Mesenchymal stem cell (in vitro differentiated cells and primary cell): Measurements from ENCODE around the gene PIPOX.

Source experiments
- DNase-seq: peaks from one replicate; pipeline ENCODE4 v3.0.0-alpha.2; 2013
- H2AFZ ChIP-seq: one replicate; pipeline ENCODE4 v1.6.1; 2013; ENCODE audit warnings: low read depth, mild to moderate bottlenecking, control low read depth, inconsistent platforms, low read length, moderate library complexity
- H2AK5ac ChIP-seq: 2 replicates; pipeline ENCODE4 v1.6.1; 2013; ENCODE audit warnings: low read length, moderate library complexity, mild to moderate bottlenecking, inconsistent platforms; ENCODE audit not compliant: severe bottlenecking
- H2BK120ac ChIP-seq: one replicate; pipeline ENCODE4 v1.6.1; 2013; ENCODE audit warnings: low read depth, mild to moderate bottlenecking, inconsistent platforms, low read length, moderate library complexity
- H2BK12ac ChIP-seq, 2 experiments: one replicate each; pipeline ENCODE4 v1.6.1; 2013; ENCODE audit warnings: inconsistent platforms in 2 of 2, low read length in 2 of 2, mild to moderate bottlenecking in 2 of 2, moderate library complexity in 2 of 2, control low read depth in 1 of 2
- H2BK15ac ChIP-seq: one replicate; pipeline ENCODE4 v1.6.1; 2013; ENCODE audit warnings: mild to moderate bottlenecking, low read depth, inconsistent platforms; ENCODE audit not compliant: poor library complexity, severe bottlenecking
- H2BK5ac ChIP-seq: 2 replicates; pipeline ENCODE4 v1.6.1; 2013; ENCODE audit warnings: low read depth, mild to moderate bottlenecking, low read length, control low read depth, inconsistent platforms; ENCODE audit not compliant: poor library complexity, severe bottlenecking
- H3K14ac ChIP-seq, 2 experiments: one replicate each; pipeline ENCODE4 v1.6.1; 2013; ENCODE audit warnings: inconsistent platforms in 2 of 2, low read length in 2 of 2, control low read depth in 1 of 2, mild to moderate bottlenecking in 1 of 2, moderate library complexity in 1 of 2
- H3K18ac ChIP-seq, 2 experiments: one replicate each; pipeline ENCODE4 v1.6.1; 2013; ENCODE audit warnings: inconsistent platforms in 2 of 2, low read length in 2 of 2, control low read depth in 1 of 2, low read depth in 1 of 2, mild to moderate bottlenecking in 1 of 2
- H3K23ac ChIP-seq, 2 experiments: one replicate each; pipeline ENCODE4 v1.6.1; 2013; ENCODE audit warnings: inconsistent platforms in 2 of 2, low read length in 2 of 2, mild to moderate bottlenecking in 2 of 2, moderate library complexity in 2 of 2, control low read depth in 1 of 2
- H3K27ac ChIP-seq: 2 replicates; pipeline ENCODE4 v1.5.1; 2013; ENCODE audit warnings: mild to moderate bottlenecking, moderate library complexity, low read length, control low read depth, inconsistent platforms; ENCODE audit not compliant: poor library complexity, severe bottlenecking
- H3K27me3 ChIP-seq, 2 experiments: 2 replicates each; pipeline versions ENCODE4 v1.6.1 to v1.7.0; 2013; ENCODE audit warnings: low read length in 2 of 2, mild to moderate bottlenecking in 2 of 2, moderate library complexity in 2 of 2, control low read depth in 1 of 2, inconsistent platforms in 1 of 2; ENCODE audit not compliant: control insufficient read depth in 1 of 2, insufficient read depth in 1 of 2
- H3K36me3 ChIP-seq, 2 experiments: 2 replicates each; pipeline versions ENCODE4 v1.6.1 to v1.7.0; 2013; ENCODE audit warnings: low read length in 2 of 2, control low read depth in 1 of 2, inconsistent platforms in 1 of 2, low read depth in 1 of 2, mild to moderate bottlenecking in 1 of 2; ENCODE audit not compliant: insufficient read depth in 2 of 2, control insufficient read depth in 1 of 2
- H3K4ac ChIP-seq, 2 experiments: one replicate each; pipeline ENCODE4 v1.6.1; 2013; ENCODE audit warnings: inconsistent platforms in 2 of 2, low read length in 2 of 2, mild to moderate bottlenecking in 2 of 2, moderate library complexity in 2 of 2, control low read depth in 1 of 2, low read depth in 1 of 2
- H3K4me1 ChIP-seq: 2 replicates; pipeline ENCODE4 v1.6.1; 2013; ENCODE audit warnings: low read depth, low read length, control low read depth; ENCODE audit not compliant: control insufficient read depth, insufficient read depth
- H3K4me2 ChIP-seq: 2 replicates; pipeline ENCODE4 v1.6.1; 2013; ENCODE audit warnings: low read length, mild to moderate bottlenecking, inconsistent platforms; ENCODE audit not compliant: poor library complexity, severe bottlenecking
- H3K4me3 ChIP-seq, 2 experiments: 2 replicates each; pipeline versions ENCODE4 v1.5.1 to v1.7.0; 2013; ENCODE audit warnings: low read length in 2 of 2, mild to moderate bottlenecking in 2 of 2, control low read depth in 1 of 2, low read depth in 1 of 2; ENCODE audit not compliant: insufficient read depth in 1 of 2
- H3K79me1 ChIP-seq: replicated peaks from 2 replicates; pipeline ENCODE4 v1.6.1; 2013; ENCODE audit warnings: mild to moderate bottlenecking, control low read depth, low read length, inconsistent platforms; ENCODE audit not compliant: poor library complexity, severe bottlenecking
- H3K9ac ChIP-seq: 2 replicates; pipeline ENCODE4 v1.7.0; 2013; ENCODE audit warnings: mild to moderate bottlenecking, low read length, moderate library complexity
- H3K9me3 ChIP-seq: 2 replicates; pipeline ENCODE4 v1.7.0; 2013; ENCODE audit warnings: mild to moderate bottlenecking, low read length; ENCODE audit not compliant: control insufficient read depth
- H4K8ac ChIP-seq: one replicate; pipeline ENCODE4 v1.6.1; 2013; ENCODE audit warnings: inconsistent platforms, mild to moderate bottlenecking, low read length, moderate library complexity
- H4K91ac ChIP-seq: one replicate; pipeline ENCODE4 v1.6.1; 2013; ENCODE audit warnings: mild to moderate bottlenecking, low read length, inconsistent platforms
- WGBS: methylation state at CpG from one replicate; pipeline ENCODE4 v1.1.7; 2013; ENCODE audit warnings: mixed read lengths; 5-methylcytosine and 5-hydroxymethylcytosine counted together

PIPOX gene

DNA sequence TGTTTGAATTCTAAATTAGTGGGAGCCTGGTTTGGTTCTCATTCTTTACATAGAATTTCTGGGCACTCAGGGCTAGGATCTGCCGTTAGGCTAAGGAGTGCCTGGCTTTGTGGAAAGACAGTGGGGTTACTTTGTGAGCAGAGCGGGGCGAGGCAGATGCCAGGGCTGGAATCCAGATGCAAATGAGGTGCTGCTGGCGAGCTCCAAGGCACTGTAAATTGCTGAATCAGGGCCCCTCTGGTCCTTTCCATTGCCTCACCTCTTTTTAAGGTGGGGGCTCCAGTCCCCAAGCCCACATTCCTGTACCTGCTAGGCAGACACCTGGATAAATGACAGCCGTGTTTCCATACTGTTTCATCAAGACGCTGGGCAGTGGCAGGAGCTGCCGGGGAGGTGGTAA, 33.8 kb downstream of the PIPOX start:
- Histone ChIP-seq H2BK15ac (no peak overlapping the region), H3K79me1 (no peaks in the 10 kb centered on the region), H2BK5ac (no peak overlapping the region), H4K8ac (no peak overlapping the region), H2BK120ac (no peak overlapping the region), H3K27me3 (peaks cover 5 to 24% of the 10 kb centered on the region in 2 experiments), H3K18ac (no peak overlapping the region), H2AFZ (no peak overlapping the region), H3K4me2 (no peak overlapping the region), H3K14ac (no peak overlapping the region), H3K4me3 (no peak overlapping the region), H4K91ac (no peak overlapping the region), H3K36me3 (peaks cover 56 to 63% of the 10 kb centered on the region in 2 experiments), H2BK12ac (no peak overlapping the region), H3K4ac (no peak overlapping the region), H3K23ac (no peak overlapping the region), H3K4me1 (peaks cover 17% of the 10 kb centered on the region), H3K9ac (no peak overlapping the region), H2AK5ac (no peak overlapping the region), H3K9me3 (no peaks in the 10 kb centered on the region), H3K27ac (no peak overlapping the region)
- DNase-seq, result no peak
- 92% methylated on average over 7 of the region's 7 CpGs for WGBS

GRCh38 chr17:29077320-29077719, 34.4 kb downstream of the PIPOX start:
- Histone ChIP-seq H2BK5ac (no peak overlapping the region), H3K4me2 (no peak overlapping the region), H2AK5ac (no peak overlapping the region), H2BK120ac (no peak overlapping the region), H3K9ac (no peak overlapping the region), H4K91ac (no peak overlapping the region), H3K23ac (no peak overlapping the region), H3K14ac (no peak overlapping the region), H2BK15ac (no peak overlapping the region), H3K18ac (no peak overlapping the region), H3K36me3 (peaks cover 62 to 69% of the 10 kb centered on the region in 2 experiments), H3K4ac (no peak overlapping the region), H3K4me1 (peaks cover 17% of the 10 kb centered on the region), H2BK12ac (no peak overlapping the region), H3K27ac (no peak overlapping the region), H4K8ac (no peak overlapping the region), H3K79me1 (no peaks in the 10 kb centered on the region), H3K4me3 (no peak overlapping the region), H2AFZ (no peak overlapping the region), H3K9me3 (no peaks in the 10 kb centered on the region), H3K27me3 (peaks cover 4 to 20% of the 10 kb centered on the region in 2 experiments)
- DNase-seq, result no peak
- WGBS, result 98% methylated on average over 7 of the region's 7 CpGs

DNA sequence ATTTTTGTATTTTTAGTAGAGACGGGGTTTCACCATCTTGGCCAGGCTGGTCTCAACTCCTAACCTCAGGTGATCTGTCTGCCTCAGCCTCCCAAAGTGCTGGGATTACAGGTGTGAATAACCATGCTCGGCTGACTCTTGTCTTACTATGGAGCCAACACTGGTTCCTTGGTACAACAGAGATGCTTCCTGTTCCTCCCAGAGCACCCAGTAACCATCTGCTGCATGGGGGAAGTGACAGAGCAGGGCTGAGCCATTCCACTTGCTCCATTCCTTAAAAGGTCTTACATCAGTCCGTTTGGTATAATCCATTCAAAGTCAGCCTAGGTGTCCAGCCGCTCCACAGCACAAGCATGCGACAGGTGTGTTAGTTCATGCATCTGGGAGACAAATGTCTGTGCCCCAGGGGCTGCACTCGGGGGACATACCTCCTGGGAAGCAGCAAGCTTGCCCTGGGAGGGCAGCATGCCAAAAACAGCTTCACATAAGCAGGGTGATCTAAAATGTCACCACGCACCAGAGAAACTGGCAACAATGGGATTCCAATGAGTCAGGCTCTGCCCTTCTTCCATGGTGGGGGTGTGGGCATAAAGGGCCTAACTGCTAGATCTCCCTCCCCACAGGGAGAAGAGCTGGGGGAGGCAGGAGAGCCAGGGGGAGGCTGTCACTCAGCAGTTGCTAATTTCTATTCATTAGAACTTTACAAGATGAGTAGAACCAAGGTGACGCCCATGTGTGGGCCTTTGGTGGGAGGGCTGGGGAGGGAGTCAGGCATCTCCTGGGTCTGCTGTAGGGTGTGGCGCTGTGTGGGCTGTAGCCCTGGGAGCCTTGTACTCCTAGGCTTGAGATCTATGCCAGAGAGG, 35.5 kb downstream of the PIPOX start:
- Histone ChIP-seq H3K27ac (no peak overlapping the region), H3K4me1 (peaks cover 17% of the 10 kb centered on the region), H3K4ac (no peak overlapping the region), H2AK5ac (no peak overlapping the region), H3K4me2 (no peak overlapping the region), H2BK120ac (no peak overlapping the region), H3K27me3 (peaks cover 0 to 10% of the 10 kb centered on the region in 2 experiments), H3K79me1 (no peaks in the 10 kb centered on the region), H2BK12ac (no peak overlapping the region), H2AFZ (no peak overlapping the region), H2BK5ac (no peak overlapping the region), H3K23ac (no peak overlapping the region), H4K91ac (no peak overlapping the region), H3K14ac (no peak overlapping the region), H3K9ac (no peak overlapping the region), H3K36me3 (peaks cover 71 to 75% of the 10 kb centered on the region in 2 experiments), H2BK15ac (no peak overlapping the region), H3K18ac (no peak overlapping the region), H3K4me3 (no peak overlapping the region), H4K8ac (no peak overlapping the region), H3K9me3 (no peaks in the 10 kb centered on the region)
- 93% methylated on average over 9 of the region's 9 CpGs for WGBS
- DNase-seq, result no peak

GRCh38 chr17:29079433-29079832, 36.5 kb downstream of the PIPOX start:
- H3K4ac ChIP-seq, result no peak overlapping the region
- 94% methylated on average over 16 of the region's 16 CpGs for WGBS
- no peak overlapping the region for H3K23ac ChIP-seq

More at GRCh38 chr17:29079433-29079832, 36.5 kb downstream of the PIPOX start:
- no peaks in the 10 kb centered on the region for H3K79me1 ChIP-seq
- H3K9ac ChIP-seq, result no peak overlapping the region
- H3K27me3 ChIP-seq, result peaks cover 0 to 4% of the 10 kb centered on the region in 2 experiments
- H2AK5ac ChIP-seq, result no peak overlapping the region
- H3K9me3 ChIP-seq, result no peaks in the 10 kb centered on the region
- no peak overlapping the region for H3K4me3 ChIP-seq
- no peak overlapping the region for H3K14ac ChIP-seq
- no peak for DNase-seq
- H4K91ac ChIP-seq, result no peak overlapping the region
- H3K4me2 ChIP-seq, result no peak overlapping the region
- H4K8ac ChIP-seq, result no peak overlapping the region
- no peak overlapping the region for H2BK15ac ChIP-seq
- H2BK12ac ChIP-seq, result no peak overlapping the region
- no peak overlapping the region for H3K27ac ChIP-seq
- no peak overlapping the region for H2AFZ ChIP-seq
- no peak overlapping the region for H3K18ac ChIP-seq
- H2BK120ac ChIP-seq, result no peak overlapping the region
- H2BK5ac ChIP-seq, result no peak overlapping the region
- peaks cover 19% of the 10 kb centered on the region for H3K4me1 ChIP-seq
- H3K36me3 ChIP-seq, result peaks cover 77 to 79% of the 10 kb centered on the region in 2 experiments
